OCI-LY1 (cell line): ENCODE results near the gene TIMP2.

Experiments
- H2AFZ ChIP-seq: fragments of 200-600 bp; sonication (generic), shearing (Covaris generic); 2 replicates; pipeline ENCODE4 v1.6.0; 2014; ENCODE audit warnings: antibody characterized with exemption, mild to moderate bottlenecking, low read length
- H3F3A ChIP-seq: fragments of 200-600 bp; sonication (generic), shearing (Covaris generic); 2 replicates; pipeline ENCODE4 v1.6.0; 2014; ENCODE audit warnings: mild to moderate bottlenecking, antibody characterized with exemption, low read length, moderate library complexity; ENCODE audit not compliant: insufficient read depth
- H3K27ac ChIP-seq: fragments of 200-600 bp; sonication (generic); 2 replicates; pipeline ENCODE4 v1.5.1; 2014; ENCODE audit warnings: low read length, mixed run types, mild to moderate bottlenecking, low read depth; ENCODE audit not compliant: poor library complexity, severe bottlenecking
- H3K27me3 ChIP-seq: fragments of 200-600 bp; sonication (generic); 2 replicates; pipeline ENCODE4 v1.6.0; 2014; ENCODE audit warnings: antibody characterized with exemption, mild to moderate bottlenecking, low read length, moderate library complexity; ENCODE audit not compliant: insufficient read depth
- H3K36me3 ChIP-seq: fragments of 200-600 bp; sonication (generic); 2 replicates; pipeline ENCODE4 v1.6.1; 2014; ENCODE audit warnings: mild to moderate bottlenecking, antibody characterized with exemption, low read length, moderate library complexity, mixed read lengths; ENCODE audit not compliant: insufficient read depth
- H3K4me1 ChIP-seq: fragments of 200-600 bp; sonication (generic); 2 replicates; pipeline ENCODE4 v1.5.1; 2014; ENCODE audit warnings: mild to moderate bottlenecking, low read length, moderate library complexity; ENCODE audit not compliant: insufficient read depth, severe bottlenecking
- H3K4me2 ChIP-seq: fragments of 200-600 bp; sonication (generic), shearing (Covaris generic); 2 replicates; pipeline ENCODE4 v1.6.1; 2014; ENCODE audit warnings: low read length
- H3K4me3 ChIP-seq: fragments of 200-600 bp; sonication (generic); 2 replicates; pipeline ENCODE4 v1.5.1; 2014; ENCODE audit warnings: low read length, low read depth, mild to moderate bottlenecking, mixed read lengths; ENCODE audit not compliant: poor library complexity, severe bottlenecking
- H3K79me2 ChIP-seq: fragments of 200-600 bp; shearing (Covaris generic); 2 replicates; pipeline ENCODE4 v1.6.1; 2016; ENCODE audit warnings: mixed run types, low read length, mixed read lengths; ENCODE audit not compliant: insufficient read depth
- H3K9ac ChIP-seq: fragments of 200-600 bp; sonication (generic), shearing (Covaris generic); 2 replicates; pipeline ENCODE4 v1.6.1; 2014; ENCODE audit warnings: mild to moderate bottlenecking, low read length, mixed read lengths
- H3K9me2 ChIP-seq: fragments of 200-600 bp; sonication (generic), shearing (Covaris generic); 2 replicates; pipeline ENCODE4 v1.6.1; 2014; ENCODE audit warnings: low read depth, mild to moderate bottlenecking, low read length, mixed read lengths
- H3K9me3 ChIP-seq: fragments of 200-600 bp; shearing (Covaris generic); 2 replicates; pipeline ENCODE4 v1.6.1; 2014; ENCODE audit warnings: low read length, mixed read lengths
- H4K20me1 ChIP-seq: fragments of 200-600 bp; sonication (generic), shearing (Covaris generic); 2 replicates; pipeline ENCODE4 v1.6.0; 2016; ENCODE audit warnings: mild to moderate bottlenecking, low read length; ENCODE audit not compliant: insufficient read depth
- CTCF ChIP-seq: fragments of 200-600 bp; sonication (generic), shearing (Covaris generic); IDR thresholded peaks from 2 replicates; pipeline ENCODE4 v1.5.1; 2017; ENCODE audit warnings: mild to moderate bottlenecking, antibody characterized with exemption, low read length, moderate library complexity, mixed read lengths
- EZH2 ChIP-seq: fragments of 200-600 bp; sonication (generic), shearing (Covaris generic); IDR thresholded peaks from 2 replicates; pipeline ENCODE4 v1.8.0; 2017; ENCODE audit warnings: borderline replicate concordance, mixed run types, mild to moderate bottlenecking, antibody characterized with exemption, low read length, moderate library complexity, mixed read lengths

The TIMP2 gene

GRCh38 chr17:78883089-78883532 is 42.1 kb downstream of the TIMP2 start:
- no peaks in the 10 kb centered on the region for H3K9me3 ChIP-seq
- no peak overlapping the region for H3K4me2 ChIP-seq
- no peaks in the 10 kb centered on the region for H3K4me1 ChIP-seq
- no peak overlapping the region for H3K4me3 ChIP-seq
- no peaks in the 10 kb centered on the region for H3F3A ChIP-seq
- no peaks in the 10 kb centered on the region for H3K36me3 ChIP-seq
- no peaks in the 10 kb centered on the region; the same call in none of the 2 replicates for H3K27me3 ChIP-seq
- no peak overlapping the region for H2AFZ ChIP-seq
- no peaks in the 10 kb centered on the region for H3K79me2 ChIP-seq
- no peaks in the 10 kb centered on the region for H4K20me1 ChIP-seq
- H3K27ac ChIP-seq: no peak overlapping the region
- no peaks in the 10 kb centered on the region for H3K9me2 ChIP-seq
- H3K9ac ChIP-seq: no peak overlapping the region
- no peak for TF ChIP-seq CTCF
- TF ChIP-seq EZH2: no peak

GRCh38 chr17:78882540-78883088 is 42.6 kb downstream of the TIMP2 start:
- H3K9ac ChIP-seq: no peak overlapping the region
- no peak overlapping the region for H3K4me2 ChIP-seq
- H3K79me2 ChIP-seq: no peaks in the 10 kb centered on the region
- no peak overlapping the region for H3K27ac ChIP-seq
- TF ChIP-seq EZH2: no peak
- no peak for TF ChIP-seq CTCF
- no peaks in the 10 kb centered on the region for H3K4me1 ChIP-seq
- H2AFZ ChIP-seq: no peak overlapping the region
- no peaks in the 10 kb centered on the region for H4K20me1 ChIP-seq
- H3F3A ChIP-seq: no peaks in the 10 kb centered on the region
- H3K27me3 ChIP-seq: no peaks in the 10 kb centered on the region; the same call in none of the 2 replicates
- no peaks in the 10 kb centered on the region for H3K36me3 ChIP-seq
- H3K4me3 ChIP-seq: no peak overlapping the region
- H3K9me3 ChIP-seq: no peaks in the 10 kb centered on the region
- no peaks in the 10 kb centered on the region for H3K9me2 ChIP-seq

GRCh38 chr17:78879635-78880186 is 45.5 kb downstream of the TIMP2 start:
- Histone ChIP-seq H2AFZ (no peak overlapping the region), H3K27me3 (no peaks in the 10 kb centered on the region; the same call in none of the 2 replicates), H3K9ac (no peak overlapping the region), H3K4me1 (no peaks in the 10 kb centered on the region), H3K79me2 (no peaks in the 10 kb centered on the region), H3F3A (no peaks in the 10 kb centered on the region), H3K4me3 (no peak overlapping the region), H3K27ac (no peak overlapping the region), H3K9me2 (no peaks in the 10 kb centered on the region), H3K36me3 (no peaks in the 10 kb centered on the region), H4K20me1 (no peaks in the 10 kb centered on the region), H3K4me2 (no peak overlapping the region), H3K9me3 (no peaks in the 10 kb centered on the region)
- TF ChIP-seq EZH2 (no peak), CTCF (no peak)
